ENCODE results near the gene INHBC.
A peak's percentile ranks its signal among the peaks of the same experiment; 100 is the strongest.
"Not testable (repeated sequence)": the region's sequence is repeated elsewhere in the genome, so short reads cannot be mapped to it uniquely, and the experiment has no call there.

Gene INHBC

GRCh38 chr12:57487597-57488401 is 53.2 kb downstream of the INHBC start, which contains the start of gene MARS1:
Gene MARS1, plus strand, starts transcription at chr12:57488068. Its CDS starts 23 bp downstream, at chr12:57488091.
- DNase-seq = peak; percentile 98

GRCh38 chr12:57488402-57489156 is 54.0 kb downstream of the INHBC start:
- no peak for DNase-seq

GRCh38 chr12:57489157-57489641 is 54.6 kb downstream of the INHBC start:
- DNase-seq = peak; percentile 22

GRCh38 chr12:57490126-57490525 is 55.5 kb downstream of the INHBC start:
- DNase-seq = no peak

GRCh38 chr12:57491393-57492280 is 57.1 kb downstream of the INHBC start:
- DNase-seq = no peak

- DNase-seq = not testable (repeated sequence)
Measured at GRCh38 chr12:57495051-57495701, 60.6 kb downstream of the INHBC start.

GRCh38 chr12:57496822-57497221 is 62.2 kb downstream of the INHBC start:
- DNase-seq = no peak

- DNase-seq = no peak
Measured at GRCh38 chr12:57497223-57498131, 62.9 kb downstream of the INHBC start.

GRCh38 chr12:57498132-57498502 is 63.5 kb downstream of the INHBC start:
- DNase-seq = no peak

- no peak for DNase-seq
Measured at GRCh38 chr12:57498571-57498970, 64.0 kb downstream of the INHBC start.

- no peak for DNase-seq
Measured at GRCh38 chr12:57500213-57500612, 65.6 kb downstream of the INHBC start.
